Measurements from ENCODE around the gene ERBB4.

The ERBB4 gene

DNA sequence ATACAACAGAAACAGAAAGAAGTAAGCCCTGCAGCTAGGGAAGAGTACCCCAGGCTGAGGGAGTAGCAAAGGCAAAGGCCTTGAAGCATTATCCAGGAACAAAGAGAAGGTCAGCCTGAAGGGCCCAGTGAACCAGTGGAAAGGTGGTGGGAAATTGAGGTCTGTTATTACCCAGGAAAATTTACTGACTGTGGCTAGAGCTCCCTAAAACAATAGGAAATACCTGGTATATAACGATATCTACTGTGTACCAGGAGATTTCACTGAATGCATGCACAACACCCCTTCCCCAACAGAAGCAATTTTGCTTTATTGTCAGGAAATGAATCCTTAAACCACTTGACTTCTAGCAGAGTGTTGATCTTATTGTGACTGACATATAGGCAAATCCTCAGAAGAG is 365.3 kb downstream of the ERBB4 start:
- no peak for DNase-seq (ENCODE audit: low read depth)
- H3K4me3 ChIP-seq (ENCODE audit: control insufficient read depth, low read depth, low read length), result no peak overlapping the region
- TF ChIP-seq, protein P1, sequence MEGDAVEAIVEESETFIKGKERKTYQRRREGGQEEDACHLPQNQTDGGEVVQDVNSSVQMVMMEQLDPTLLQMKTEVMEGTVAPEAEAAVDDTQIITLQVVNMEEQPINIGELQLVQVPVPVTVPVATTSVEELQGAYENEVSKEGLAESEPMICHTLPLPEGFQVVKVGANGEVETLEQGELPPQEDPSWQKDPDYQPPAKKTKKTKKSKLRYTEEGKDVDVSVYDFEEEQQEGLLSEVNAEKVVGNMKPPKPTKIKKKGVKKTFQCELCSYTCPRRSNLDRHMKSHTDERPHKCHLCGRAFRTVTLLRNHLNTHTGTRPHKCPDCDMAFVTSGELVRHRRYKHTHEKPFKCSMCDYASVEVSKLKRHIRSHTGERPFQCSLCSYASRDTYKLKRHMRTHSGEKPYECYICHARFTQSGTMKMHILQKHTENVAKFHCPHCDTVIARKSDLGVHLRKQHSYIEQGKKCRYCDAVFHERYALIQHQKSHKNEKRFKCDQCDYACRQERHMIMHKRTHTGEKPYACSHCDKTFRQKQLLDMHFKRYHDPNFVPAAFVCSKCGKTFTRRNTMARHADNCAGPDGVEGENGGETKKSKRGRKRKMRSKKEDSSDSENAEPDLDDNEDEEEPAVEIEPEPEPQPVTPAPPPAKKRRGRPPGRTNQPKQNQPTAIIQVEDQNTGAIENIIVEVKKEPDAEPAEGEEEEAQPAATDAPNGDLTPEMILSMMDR (conservative IDR thresholded peaks at IDR 0.05; ENCODE audit: control insufficient read depth, insufficient read depth, low read depth, low read length), result no peak

DNA sequence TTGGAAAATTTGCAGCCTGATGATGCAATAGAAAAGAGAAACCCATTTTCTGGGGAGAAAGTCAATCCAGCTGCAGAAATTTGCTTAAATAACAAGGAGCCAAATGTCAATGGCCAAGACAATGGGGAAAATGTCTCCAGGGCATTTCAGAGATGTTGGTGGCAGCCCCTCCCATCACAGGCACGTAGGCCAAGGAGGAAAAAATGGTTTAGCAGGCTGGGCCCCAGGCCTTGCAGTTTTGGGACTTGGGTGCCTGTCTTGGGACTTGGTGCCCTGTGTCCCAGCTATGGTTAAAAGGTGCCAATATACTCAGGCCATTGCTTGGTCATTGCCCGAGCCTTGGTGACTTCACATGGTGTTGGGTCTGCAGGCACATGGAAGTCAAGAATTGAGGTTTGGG is 368.2 kb downstream of the ERBB4 start:
- DNase-seq (ENCODE audit: low read depth), result no peak

DNA sequence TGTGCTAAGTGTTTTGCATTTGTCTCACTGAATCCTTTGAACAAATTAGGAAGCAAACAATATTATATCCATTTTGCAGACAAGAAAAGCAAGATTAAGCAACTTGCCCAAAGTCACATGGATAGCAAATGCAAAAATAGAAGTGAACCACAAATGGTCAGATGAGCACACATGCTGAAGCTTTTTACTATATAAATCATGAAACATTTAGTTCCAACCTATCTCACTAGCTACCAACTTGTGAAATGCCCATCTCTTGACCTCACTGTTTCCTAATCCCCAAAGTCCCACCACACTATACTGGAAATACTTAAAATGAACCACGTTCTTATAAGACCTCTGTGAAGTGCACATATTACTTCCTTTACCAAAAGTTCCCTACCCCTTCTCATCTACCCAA is 380.5 kb downstream of the ERBB4 start:
- TF ChIP-seq, protein P1 (conservative IDR thresholded peaks at IDR 0.05; ENCODE audit: control insufficient read depth, insufficient read depth, low read depth, low read length), result no peak
- no peak for DNase-seq (ENCODE audit: low read depth)
- no peak overlapping the region for H3K4me3 ChIP-seq (ENCODE audit: control insufficient read depth, low read depth, low read length)

More for the DNA sequence above, 368.2 kb downstream of the ERBB4 start:
- no peak overlapping the region for H3K4me3 ChIP-seq (ENCODE audit: control insufficient read depth, low read depth, low read length)
- TF ChIP-seq, protein P1 (conservative IDR thresholded peaks at IDR 0.05; ENCODE audit: control insufficient read depth, insufficient read depth, low read depth, low read length), result no peak

DNA sequence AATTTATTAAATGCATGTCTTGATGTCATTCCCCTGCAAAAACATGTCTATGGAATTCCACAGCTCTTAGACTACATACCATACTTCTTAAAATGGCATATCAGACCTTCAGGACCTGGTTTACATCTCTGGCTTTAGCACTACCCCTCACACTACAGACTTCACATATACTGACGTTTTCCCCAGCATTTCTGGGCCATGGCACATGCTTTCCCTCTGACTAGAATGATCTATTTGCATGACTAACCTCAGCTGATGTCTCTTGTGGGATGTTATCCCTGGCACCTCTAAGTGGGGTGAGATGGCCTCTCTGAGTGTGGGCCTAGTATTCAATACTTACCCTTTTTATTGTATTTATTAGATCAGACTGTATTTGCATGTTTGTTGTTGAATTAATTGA is 381.6 kb downstream of the ERBB4 start:
- TF ChIP-seq, protein P1 (conservative IDR thresholded peaks at IDR 0.05; ENCODE audit: control insufficient read depth, insufficient read depth, low read depth, low read length), result no peak
- no peak overlapping the region for H3K4me3 ChIP-seq (ENCODE audit: control insufficient read depth, low read depth, low read length)
- DNase-seq (ENCODE audit: low read depth), result peak; percentile 65

DNA sequence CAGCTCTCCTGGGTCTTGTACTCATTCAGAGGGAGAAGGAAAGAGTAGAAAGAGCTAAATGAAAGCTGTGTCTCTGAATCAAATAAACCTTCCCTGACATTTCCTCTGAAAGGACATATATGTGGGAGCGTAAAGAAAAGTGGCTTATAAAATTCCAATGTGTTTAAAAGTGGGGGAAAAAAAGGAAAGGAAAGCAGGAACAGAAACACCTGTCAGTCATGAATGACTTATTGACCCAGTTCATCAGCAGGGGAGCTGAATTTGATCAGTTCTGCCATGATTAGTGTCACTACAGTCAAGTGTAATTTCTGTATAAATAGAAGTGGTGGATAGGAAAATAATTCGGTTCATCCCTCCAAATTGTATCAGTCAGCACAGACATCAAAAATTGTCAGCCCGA is 382.5 kb downstream of the ERBB4 start:
- TF ChIP-seq, protein P1 (conservative IDR thresholded peaks at IDR 0.05; ENCODE audit: control insufficient read depth, insufficient read depth, low read depth, low read length), result no peak
- no peak for DNase-seq (ENCODE audit: low read depth)
- no peak overlapping the region for H3K4me3 ChIP-seq (ENCODE audit: control insufficient read depth, low read depth, low read length)

DNA sequence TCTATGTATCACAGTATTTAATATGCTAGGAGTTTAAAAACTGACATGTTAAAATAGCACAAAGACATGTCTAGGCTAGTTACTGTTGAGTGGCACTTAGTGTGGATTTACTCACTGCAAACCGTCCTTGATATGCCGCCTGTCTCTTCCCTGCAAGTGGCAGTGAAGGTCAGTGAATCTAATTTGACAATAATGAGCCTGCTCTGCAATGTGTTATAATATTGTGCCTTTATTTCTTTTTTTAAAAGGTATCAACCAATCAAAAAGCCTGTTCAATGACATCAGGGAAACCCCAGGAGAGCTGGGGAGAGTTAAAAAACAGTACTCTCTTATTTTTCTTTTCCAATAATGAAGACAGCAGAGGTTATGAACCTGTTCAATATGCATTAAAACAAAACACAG is 384.1 kb downstream of the ERBB4 start:
- no peak for DNase-seq (ENCODE audit: low read depth)
- TF ChIP-seq, protein P1 (conservative IDR thresholded peaks at IDR 0.05; ENCODE audit: control insufficient read depth, insufficient read depth, low read depth, low read length), result no peak
- no peak overlapping the region for H3K4me3 ChIP-seq (ENCODE audit: control insufficient read depth, low read depth, low read length)

DNA sequence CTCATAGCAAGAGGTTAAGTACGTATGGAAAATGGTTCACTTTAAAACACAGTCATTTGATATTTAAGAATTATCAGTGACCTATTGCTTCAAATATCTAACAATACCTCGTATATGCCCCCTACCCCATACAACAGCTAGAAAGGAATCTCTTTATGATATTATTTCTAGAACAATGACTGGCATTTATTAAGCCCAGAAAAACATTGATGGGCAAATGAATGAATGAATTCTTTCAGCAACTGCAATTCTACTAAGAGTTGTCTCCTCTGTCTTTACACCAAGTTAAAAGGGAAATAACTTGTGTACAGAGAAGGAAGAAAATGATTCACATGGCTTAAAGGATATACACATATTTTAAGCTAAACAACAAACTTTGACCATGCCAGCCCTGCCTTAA is 384.7 kb downstream of the ERBB4 start:
- DNase-seq (ENCODE audit: low read depth), result no peak
- TF ChIP-seq, protein P1 (conservative IDR thresholded peaks at IDR 0.05; ENCODE audit: control insufficient read depth, insufficient read depth, low read depth, low read length), result no peak
- H3K4me3 ChIP-seq (ENCODE audit: control insufficient read depth, low read depth, low read length), result no peak overlapping the region
